HK-2 (cell line): ENCODE measurements around the gene INO80C.
"Not testable (repeated sequence)": the region's sequence is repeated elsewhere in the genome, so short reads cannot be mapped to it uniquely, and the experiment has no call there.

Experiments used
- DNase-seq: peaks from one replicate; pipeline ENCODE4 v3.0.0-alpha.2; 2018; ENCODE audit not compliant: unreplicated experiment

INO80C gene

GRCh38 chr18:35460736-35461161 is 37.0 kb downstream of the INO80C start:
- no peak for DNase-seq

- no peak for DNase-seq
These were observed 37.8 kb downstream of the INO80C start for GRCh38 chr18:35459997-35460396.

- DNase-seq, result peak; percentile 69
These were observed 38.9 kb downstream of the INO80C start for GRCh38 chr18:35458677-35459441.

- no peak for DNase-seq
These were observed 39.5 kb downstream of the INO80C start for GRCh38 chr18:35458271-35458670.

- DNase-seq, result no peak
These were observed 40.5 kb downstream of the INO80C start for GRCh38 chr18:35457140-35457704.

GRCh38 chr18:35455926-35456763 is 41.6 kb downstream of the INO80C start:
- no peak for DNase-seq

GRCh38 chr18:35454803-35455202 is 43.0 kb downstream of the INO80C start:
- no peak for DNase-seq

- DNase-seq, result not testable (repeated sequence)
These were observed 44.7 kb downstream of the INO80C start for GRCh38 chr18:35453065-35453464.

GRCh38 chr18:35451916-35452315 is 45.8 kb downstream of the INO80C start:
- no peak for DNase-seq

GRCh38 chr18:35451032-35451431 is 46.7 kb downstream of the INO80C start:
- DNase-seq, result no peak

GRCh38 chr18:35444636-35445035 is 53.1 kb downstream of the INO80C start:
- no peak for DNase-seq

GRCh38 chr18:35443847-35444246 is 53.9 kb downstream of the INO80C start:
- DNase-seq, result no peak

GRCh38 chr18:35443434-35443833 is 54.3 kb downstream of the INO80C start:
- DNase-seq, result no peak

GRCh38 chr18:35442701-35443100 is 55.1 kb downstream of the INO80C start:
- DNase-seq, result no peak

- DNase-seq, result no peak
These were observed 55.7 kb downstream of the INO80C start for GRCh38 chr18:35441857-35442595.

GRCh38 chr18:35438480-35439234 is 59.1 kb downstream of the INO80C start:
- DNase-seq, result no peak

GRCh38 chr18:35437836-35438235 is 59.9 kb downstream of the INO80C start:
- no peak for DNase-seq

GRCh38 chr18:35436076-35436649 is 61.6 kb downstream of the INO80C start:
- DNase-seq, result no peak

GRCh38 chr18:35435401-35435800 is 62.4 kb downstream of the INO80C start:
- no peak for DNase-seq

GRCh38 chr18:35432565-35433001 is 65.2 kb downstream of the INO80C start:
- no peak for DNase-seq

GRCh38 chr18:35431374-35431741 is 66.4 kb downstream of the INO80C start:
- no peak for DNase-seq
